Putamen (tissue), 1 donor: ENCODE measurements around the gene TEPSIN.
A peak's percentile ranks its signal among the peaks of the same experiment; 100 is the strongest.

Source experiments
- DNase-seq: peaks from one replicate; pipeline ENCODE4 v3.0.0-alpha.2; 2016; ENCODE audit warnings: low spot score

TEPSIN gene

GRCh38 chr17:81221371-81221841 lies 17.4 kb downstream of the TEPSIN start:
- DNase-seq: no peak

- no peak for DNase-seq
Measured at GRCh38 chr17:81219476-81220180, 19.2 kb downstream of the TEPSIN start.

GRCh38 chr17:81218991-81219390 lies 19.9 kb downstream of the TEPSIN start:
- no peak for DNase-seq

GRCh38 chr17:81218459-81218858 lies 20.4 kb downstream of the TEPSIN start:
- DNase-seq: no peak

GRCh38 chr17:81217491-81217890 lies 21.4 kb downstream of the TEPSIN start:
- DNase-seq: no peak

- DNase-seq: no peak
Measured at GRCh38 chr17:81213978-81214377, 24.9 kb downstream of the TEPSIN start.

GRCh38 chr17:81212365-81212764 lies 26.5 kb downstream of the TEPSIN start:
- no peak for DNase-seq

GRCh38 chr17:81210868-81211267 lies 28.0 kb downstream of the TEPSIN start:
- no peak for DNase-seq

- no peak for DNase-seq
Measured at GRCh38 chr17:81210466-81210865, 28.4 kb downstream of the TEPSIN start.

- no peak for DNase-seq
Measured at GRCh38 chr17:81209141-81209540, 29.7 kb downstream of the TEPSIN start.

GRCh38 chr17:81208651-81209050 lies 30.2 kb downstream of the TEPSIN start:
- no peak for DNase-seq

GRCh38 chr17:81207610-81208581 lies 31.0 kb downstream of the TEPSIN start:
- no peak for DNase-seq

- DNase-seq: no peak
Measured at GRCh38 chr17:81206657-81207056, 32.2 kb downstream of the TEPSIN start.

- DNase-seq: no peak
Measured at GRCh38 chr17:81206166-81206565, 32.7 kb downstream of the TEPSIN start.

- no peak for DNase-seq
Measured at GRCh38 chr17:81204578-81204977, 34.3 kb downstream of the TEPSIN start.

GRCh38 chr17:81203136-81203535 lies 35.7 kb downstream of the TEPSIN start:
- DNase-seq: no peak

- DNase-seq: no peak
Measured at GRCh38 chr17:81202318-81202717, 36.5 kb downstream of the TEPSIN start.

GRCh38 chr17:81200695-81201580 lies 37.9 kb downstream of the TEPSIN start:
- peak; percentile 67 for DNase-seq

- no peak for DNase-seq
Measured at GRCh38 chr17:81200201-81200600, 38.7 kb downstream of the TEPSIN start.

- DNase-seq: no peak
Measured at GRCh38 chr17:81199482-81199830, 39.4 kb downstream of the TEPSIN start.

- no peak for DNase-seq
Measured at GRCh38 chr17:81198826-81199481, 39.9 kb downstream of the TEPSIN start.
